Heart right ventricle (tissue), 16 donors: ENCODE data around the gene BOD1L1. TPM values are rescaled to one million over a fixed set of nuclear protein-coding genes. Genes with fewer than 3 reads are reported as not detected.
"Not testable (repeated sequence)": the region's sequence is repeated elsewhere in the genome, so short reads cannot be mapped to it uniquely, and the experiment has no call there.

Experiments
- ATAC-seq, 8 donors: fragments of 200-7000 bp; cut with Tn5 transposase; one replicate each; pipeline ENCODE4 v1.9.1; 2020; ENCODE audit warnings: mild to moderate bottlenecking in 8 of 8, moderate library complexity in 8 of 8, moderate number of reproducible peaks in 1 of 8
- DNase-seq, 2 donors: peaks; one replicate each; pipeline ENCODE4 v3.0.0-alpha.2; 2020
- H3K27ac ChIP-seq, 10 donors: fragments of 200-600 bp; sonication (generic) in 2 of 10; one replicate each; pipeline versions ENCODE4 v1.5.0 to v1.8.0; 2020 to 2022; ENCODE audit warnings: mild to moderate bottlenecking in 3 of 10
- H3K27me3 ChIP-seq, 7 donors: fragments of 200-600 bp; one replicate each; pipeline ENCODE4 v1.8.0; 2021 to 2022; ENCODE audit warnings: mild to moderate bottlenecking in 2 of 7
- H3K36me3 ChIP-seq, 9 donors: fragments of 200-600 bp; sonication (generic) in 1 of 9; one replicate each; pipeline versions ENCODE4 v1.5.0 to v1.8.0; 2020 to 2022; ENCODE audit warnings: mild to moderate bottlenecking in 2 of 9
- H3K4me1 ChIP-seq, 9 donors: fragments of 200-600 bp; sonication (generic) in 1 of 9; one replicate each; pipeline versions ENCODE4 v1.5.0 to v1.8.0; 2020 to 2022; ENCODE audit warnings: mild to moderate bottlenecking in 4 of 9
- H3K4me3 ChIP-seq, 10 donors: fragments of 200-600 bp; sonication (generic) in 2 of 10; one replicate each; pipeline versions ENCODE4 v1.5.0 to v1.8.0; 2020 to 2022; ENCODE audit warnings: mild to moderate bottlenecking in 7 of 10, moderate library complexity in 2 of 10
- H3K9me3 ChIP-seq, 11 donors: fragments of 200-600 bp in 10 of 11; sonication (generic) in 2 of 11; one replicate each; pipeline versions ENCODE4 v1.5.0 to v1.8.0; 2013 to 2022; ENCODE audit warnings: mild to moderate bottlenecking in 2 of 11, control low read depth in 1 of 11, moderate library complexity in 1 of 11
- CTCF ChIP-seq, 9 donors: fragments of 200-600 bp; sonication (generic) in 2 of 9; IDR thresholded peaks; one replicate each; pipeline versions ENCODE4 v1.5.0 to v1.8.0; 2021 to 2022; ENCODE audit warnings: antibody characterized with exemption in 9 of 9, mild to moderate bottlenecking in 5 of 9, moderate library complexity in 1 of 9
- WGBS, 2 donors: extraction: QIAGEN DNeasy Blood & Tissue Kit; methylation state at CpG; one replicate each; pipeline ENCODE4 v1.1.7; 2013; ENCODE audit warnings: inconsistent platforms in 1 of 2; 5-methylcytosine and 5-hydroxymethylcytosine counted together
- intact Hi-C, 10 donors: fragments of 100-400 bp; cut with DNase I; formaldehyde crosslinking; loops; one replicate each; pipeline versions ENCODE4 v1.11.1 to v1.14.2; 2022
- polyA plus RNA-seq, 2 donors: library from polyadenylated mRNA; stranded (reverse); fragments of 200-250 nt; gene quantifications; one replicate each; pipeline ENCODE4 v1.2.3, GENCODE V29; 2013
- total RNA-seq, 10 donors: library from RNA; stranded (reverse); fragmentation: NEBNext Ultra II Directional in 3 of 10; extraction: Animal tissue kit (Norgen Biotek cat#: 25700) in 3 of 10; gene quantifications; one replicate each; pipeline versions ENCODE4 v1.2.1 to v1.2.4, GENCODE V29; 2021 to 2023
- donor health status: Arrhythmogenic right ventricular cardiomyopathy.
- donor health status: ischemic (EF 13 %, LVEDD 7.1; RV severe dilation, severe dysfunction).
- donor health status: healthy with polysubstance abuse.
- donor health status: DM: no; HTN: yes; CAD: no.
- donor health status: DM: no; HTN: no; CAD: no.
- donor health status: ischemic (EF 25% LVEDD 6.9; RV normal size, moderate dysfunction).
- donor health status: ischemic (EF 25% LVEDD 5.7; RV mildly dilated, moderate dysfunction).
- donor health status: healthy.
- donor health status: DM: yes; HTN: yes; CAD: no.
- donor health status: Ischemic cardiomyopathy.
- donor health status: ischemic (EF 35%, LVEDD 5.7; RV mildly dilated, moderate dysfunction).
- donor health status: nonischemic (EF 11% LVEDD 7.7; RV severe dilation, severe dysfunction).
- donor health status: DM: yes; HTN: yes; CAD: no.
- donor health status: PGD.
- donor health status: ischemic (EF 29% LVEDD 5.4; RV normal size, mild dysfunction).
- donor health status: nonischemic (EF 23%, LVEDD 6.1; RV moderate dilation, normal function).

Gene BOD1L1
- total and polyA plus RNA-seq, 12 donors, result 7.9 to 28.1 (median 23.5) TPM

DNA sequence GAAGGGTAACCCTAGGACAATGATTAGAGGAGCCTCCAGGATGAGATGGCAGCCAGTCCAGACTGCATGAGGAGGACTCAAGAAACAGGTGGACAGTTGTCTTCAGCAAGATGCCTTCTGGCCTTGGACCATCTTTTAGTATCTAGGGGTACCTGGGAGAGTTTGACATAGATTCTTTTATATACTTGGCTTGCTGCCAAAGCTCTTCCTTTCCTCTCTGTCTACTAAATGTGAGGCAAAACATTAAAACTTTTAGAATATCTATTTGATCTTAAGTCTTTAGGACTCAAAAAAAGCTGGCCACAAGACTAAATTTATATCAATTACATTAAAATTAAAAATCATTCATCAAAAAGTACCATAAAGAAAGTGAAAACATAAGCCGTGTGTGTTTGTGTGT is 64.6 kb downstream of the BOD1L1 start:
- no peak for ATAC-seq

GRCh38 chr4:13561673-13562072 is 65.9 kb downstream of the BOD1L1 start:
- H3K9me3 ChIP-seq, result peaks cover 0 to 4% (median 0%) of the 10 kb centered on the region in 11 donors
- peaks cover 0 to 9% (median 0%) of the 10 kb centered on the region in 9 donors for H3K36me3 ChIP-seq
- DNase-seq, result no peak
- no peak overlapping the region for H3K27ac ChIP-seq
- no peak for ATAC-seq
- H3K27me3 ChIP-seq, result peaks cover 0 to 8% (median 0%) of the 10 kb centered on the region in 7 donors
- WGBS, 2 donors, result 62 to 77% methylated on average over 4 of the region's 4 CpGs
- no peaks in the 10 kb centered on the region for H3K4me1 ChIP-seq
- no peak for TF ChIP-seq CTCF (IDR thresholded peaks at IDR 0.05)
- intact Hi-C loops, result no loop called here
- no peak overlapping the region for H3K4me3 ChIP-seq

More for the DNA sequence above, 64.6 kb downstream of the BOD1L1 start:
- H3K36me3 ChIP-seq, result peaks cover 0 to 20% (median 0%) of the 10 kb centered on the region in 9 donors
- no peak overlapping the region for H3K27ac ChIP-seq
- WGBS, 2 donors, result 88 to 94% methylated on average over 1 of the region's 1 CpG
- no peak for TF ChIP-seq CTCF (IDR thresholded peaks at IDR 0.05)
- H3K27me3 ChIP-seq, result no peaks in the 10 kb centered on the region
- intact Hi-C loops, result no loop called here
- H3K4me3 ChIP-seq, result no peak overlapping the region
- H3K4me1 ChIP-seq, result no peaks in the 10 kb centered on the region
- DNase-seq, result no peak
- peaks cover 0 to 4% (median 0%) of the 10 kb centered on the region in 11 donors for H3K9me3 ChIP-seq

- 64 to 66% methylated on average over 5 of the region's 5 CpGs for WGBS, 2 donors
- intact Hi-C loops, H3K36me3 ChIP-seq, H3K9me3 ChIP-seq, DNase-seq, H3K27me3 ChIP-seq, ATAC-seq, H3K4me1 ChIP-seq, H3K27ac ChIP-seq, H3K4me3 ChIP-seq: not testable (repeated sequence)
Observed at GRCh38 chr4:13560111-13560510, 67.4 kb downstream of the BOD1L1 start.

DNA sequence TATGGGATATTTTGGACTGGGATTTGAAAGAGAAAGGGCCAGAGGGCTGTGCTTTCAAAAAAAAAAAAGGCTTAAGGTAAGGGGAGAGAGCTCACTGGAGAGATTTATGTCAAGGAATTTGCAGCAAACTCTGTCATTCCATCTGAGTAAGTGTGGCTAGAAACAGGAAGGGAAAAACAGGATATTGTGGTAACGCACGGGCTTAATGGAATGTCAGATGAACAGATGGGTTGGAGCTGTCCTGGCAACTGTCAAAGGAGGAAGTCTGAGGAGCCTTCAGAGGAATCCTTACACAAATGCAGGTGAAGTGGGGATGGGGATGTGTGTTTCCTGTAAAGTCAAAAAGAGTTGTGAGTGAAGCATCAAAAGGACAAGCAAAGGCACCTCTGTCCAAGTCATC is 68.1 kb downstream of the BOD1L1 start:
- 22 to 36% methylated on average over 2 of the region's 2 CpGs for WGBS, 2 donors
- Histone ChIP-seq H3K4me3 (no peak overlapping the region), H3K27me3 (peaks cover 0 to 15% (median 6%) of the 10 kb centered on the region in 7 donors), H3K9me3 (peaks cover 0 to 4% (median 0%) of the 10 kb centered on the region in 11 donors), H3K4me1 (no peaks in the 10 kb centered on the region), H3K36me3 (no peaks in the 10 kb centered on the region), H3K27ac (no peak overlapping the region)
- no peak for DNase-seq
- ATAC-seq, result no peak
- TF ChIP-seq CTCF (IDR thresholded peaks at IDR 0.05), result no peak
- intact Hi-C loops, result no loop called here

DNA sequence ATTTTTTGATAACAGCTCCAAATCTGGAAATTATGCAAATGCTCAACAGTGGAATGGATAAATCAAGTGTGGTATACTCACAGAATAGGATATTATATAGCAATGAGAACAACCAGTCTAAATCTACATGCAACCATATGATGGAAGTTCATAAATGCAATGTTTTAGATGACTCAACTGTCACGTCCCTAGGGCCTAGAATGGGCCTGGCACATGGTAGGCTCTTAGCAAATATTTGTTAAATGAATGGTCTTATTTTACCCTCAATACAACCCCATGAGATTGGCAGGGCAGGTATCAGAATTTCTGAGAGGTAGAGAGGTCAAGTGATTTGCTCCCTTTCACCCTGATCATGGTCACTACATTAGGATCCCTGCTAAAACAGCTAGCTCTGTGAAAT is 68.6 kb downstream of the BOD1L1 start:
- WGBS, 2 donors, result 73 to 80% methylated on average over 1 of the region's 1 CpG
- H3K27me3 ChIP-seq, result peaks cover 0 to 15% (median 6%) of the 10 kb centered on the region in 7 donors

More for the DNA sequence above, 68.6 kb downstream of the BOD1L1 start:
- Histone ChIP-seq H3K4me3 (no peak overlapping the region), H3K27ac (no peak overlapping the region), H3K4me1 (no peaks in the 10 kb centered on the region), H3K9me3 (peaks cover 0 to 1% (median 0%) of the 10 kb centered on the region in 11 donors), H3K36me3 (no peaks in the 10 kb centered on the region)
- DNase-seq (no peak), ATAC-seq (no peak)
- intact Hi-C loops, result no loop called here
- no peak for TF ChIP-seq CTCF (IDR thresholded peaks at IDR 0.05)
